Esophagus squamous epithelium (tissue), 5 donors: Measurements from ENCODE around the gene LOXL1. TPM values are rescaled to one million over a fixed set of nuclear protein-coding genes. Genes with fewer than 3 reads are reported as not detected.

Experiments
- DNase-seq: peaks from one replicate; lab custom pipeline; 2025; lab: John Stamatoyannopoulos, UW
- H3K27ac ChIP-seq, 4 donors: fragments of 200-600 bp; sonication (generic); one replicate each; pipeline ENCODE4 v1.5.1; 2016 to 2019; ENCODE audit warnings: mild to moderate bottlenecking in 1 of 4
- H3K27me3 ChIP-seq, 4 donors: fragments of 200-600 bp; sonication (generic); 1 replicate in 3 of 4; 2 replicates in 1 of 4; pipeline versions ENCODE4 v1.5.1 to v1.6.0; 2017 to 2021; ENCODE audit warnings: antibody characterized with exemption in 1 of 4
- H3K36me3 ChIP-seq, 3 donors: fragments of 200-600 bp; sonication (generic); one replicate each; pipeline ENCODE4 v1.5.1; 2016 to 2019
- H3K4me1 ChIP-seq, 3 donors: fragments of 200-600 bp; sonication (generic); one replicate each; pipeline ENCODE4 v1.5.1; 2017 to 2019
- H3K4me3 ChIP-seq, 4 donors: fragments of 200-600 bp; sonication (generic); 1 replicate in 3 of 4; 2 replicates in 1 of 4; pipeline ENCODE4 v1.5.1; 2016 to 2019; ENCODE audit warnings: mild to moderate bottlenecking in 2 of 4, moderate library complexity in 1 of 4
- H3K9me3 ChIP-seq, 3 donors: fragments of 200-600 bp; sonication (generic); one replicate each; pipeline ENCODE4 v1.5.1; 2016 to 2019
- POLR2A ChIP-seq, 4 donors: fragments of 450-650 bp; IDR thresholded peaks; one replicate each; pipeline ENCODE4 v1.6.1; 2017; ENCODE audit warnings: antibody characterized with exemption in 4 of 4, mild to moderate bottlenecking in 4 of 4, moderate library complexity in 3 of 4
- WGBS, 2 donors: methylation state at CpG; one replicate each; pipeline ENCODE4 v1.1.5; 2018; 5-methylcytosine and 5-hydroxymethylcytosine counted together
- intact Hi-C: fragments of 100-400 bp; cut with DNase I; formaldehyde crosslinking; loops from one replicate; pipeline ENCODE4 v1.15.0; 2022
- total RNA-seq, 4 donors: library from RNA; depleted of rRNA; stranded (reverse); fragments of >200 nt; gene quantifications; one replicate each; pipeline ENCODE4 v1.1.0, GENCODE V29; 2016
- TF ChIP-seq, protein P1 (sequence below), 6 experiments: fragments of 450-650 bp in 4 of 6; fragments of 200-600 bp in 2 of 6; sonication (generic) in 2 of 6; IDR thresholded peaks; one replicate each; pipeline ENCODE4 v1.5.1; 2016 to 2019; ENCODE audit warnings: antibody characterized with exemption in 6 of 6, mild to moderate bottlenecking in 4 of 6, moderate library complexity in 4 of 6
- donor health status: DM: yes; HTN: yes; CAD: no.

LOXL1 gene
- total RNA-seq, 4 donors from 2014 or later, result 4.3 to 7.7 (median 6.3) TPM

DNA sequence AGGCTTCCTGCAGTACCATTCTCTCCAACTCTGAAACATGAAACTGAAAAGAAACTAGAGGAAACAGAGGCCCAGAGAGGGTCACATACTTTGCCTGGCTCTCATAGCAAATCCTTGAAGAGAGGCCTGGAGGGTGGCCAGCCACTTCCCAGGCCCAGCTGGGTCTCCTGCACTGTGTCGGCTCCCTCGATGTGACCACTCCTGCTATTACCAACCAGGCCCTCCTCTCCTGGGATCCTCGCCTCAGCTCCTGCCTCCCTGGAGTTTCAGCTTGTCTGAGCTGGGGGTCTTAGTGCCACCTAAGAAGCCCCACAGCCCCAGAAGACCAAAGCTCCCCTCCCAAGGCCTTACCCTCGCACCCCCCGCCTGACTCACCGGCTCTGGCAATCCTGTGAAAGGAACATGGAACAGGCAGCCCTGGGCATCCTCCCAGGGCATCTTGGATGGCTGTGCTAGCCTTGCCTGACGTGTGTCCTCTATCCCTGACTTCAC is 4.6 kb downstream of the LOXL1 start:
- Histone ChIP-seq H3K36me3 (no peaks in the 10 kb centered on the region), H3K27ac (peak overlapping the region in 3 of 4 donors; percentile 43 to 63 (median 58)), H3K4me1 (peaks cover 35 to 69% (median 36%) of the 10 kb centered on the region in 3 donors), H3K27me3 (peaks cover 0 to 25% (median 0%) of the 10 kb centered on the region in 4 donors), H3K4me3 (no peak overlapping the region), H3K9me3 (no peaks in the 10 kb centered on the region)
- DNase-seq, result no peak
- WGBS, 2 donors, result 75% methylated on average over 1 to 3 of the region's 7 CpGs
- no peak for TF ChIP-seq POLR2A (IDR thresholded peaks at IDR 0.05)
- TF ChIP-seq, protein P1, sequence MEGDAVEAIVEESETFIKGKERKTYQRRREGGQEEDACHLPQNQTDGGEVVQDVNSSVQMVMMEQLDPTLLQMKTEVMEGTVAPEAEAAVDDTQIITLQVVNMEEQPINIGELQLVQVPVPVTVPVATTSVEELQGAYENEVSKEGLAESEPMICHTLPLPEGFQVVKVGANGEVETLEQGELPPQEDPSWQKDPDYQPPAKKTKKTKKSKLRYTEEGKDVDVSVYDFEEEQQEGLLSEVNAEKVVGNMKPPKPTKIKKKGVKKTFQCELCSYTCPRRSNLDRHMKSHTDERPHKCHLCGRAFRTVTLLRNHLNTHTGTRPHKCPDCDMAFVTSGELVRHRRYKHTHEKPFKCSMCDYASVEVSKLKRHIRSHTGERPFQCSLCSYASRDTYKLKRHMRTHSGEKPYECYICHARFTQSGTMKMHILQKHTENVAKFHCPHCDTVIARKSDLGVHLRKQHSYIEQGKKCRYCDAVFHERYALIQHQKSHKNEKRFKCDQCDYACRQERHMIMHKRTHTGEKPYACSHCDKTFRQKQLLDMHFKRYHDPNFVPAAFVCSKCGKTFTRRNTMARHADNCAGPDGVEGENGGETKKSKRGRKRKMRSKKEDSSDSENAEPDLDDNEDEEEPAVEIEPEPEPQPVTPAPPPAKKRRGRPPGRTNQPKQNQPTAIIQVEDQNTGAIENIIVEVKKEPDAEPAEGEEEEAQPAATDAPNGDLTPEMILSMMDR (IDR thresholded peaks at IDR 0.05), result no peak
- intact Hi-C loops, result no loop called here

DNA sequence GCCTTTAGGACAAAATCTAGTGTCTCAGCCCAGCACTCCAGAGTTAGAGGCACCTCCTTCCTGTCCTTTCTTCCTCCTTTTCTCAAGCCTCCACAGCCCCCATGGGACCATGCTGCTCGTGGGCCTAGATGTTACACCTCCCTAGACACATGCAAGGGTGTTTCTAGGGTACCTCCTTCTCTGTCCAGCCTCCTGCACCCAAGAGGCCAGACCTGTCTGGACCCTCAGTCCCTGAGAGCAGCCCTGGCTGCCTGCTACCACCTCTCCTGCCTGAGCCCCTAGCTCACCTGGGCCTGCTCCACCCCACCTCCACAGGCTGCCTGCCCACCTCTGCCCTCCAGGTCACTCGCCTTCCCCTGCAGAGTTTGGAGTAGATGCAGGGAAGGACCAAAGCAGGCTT is 5.2 kb downstream of the LOXL1 start:
- H3K4me1 ChIP-seq, result peaks cover 33 to 69% (median 36%) of the 10 kb centered on the region in 3 donors
- intact Hi-C loops, result no loop called here
- H3K9me3 ChIP-seq, result no peaks in the 10 kb centered on the region
- DNase-seq, result no peak
- peaks cover 0 to 25% (median 0%) of the 10 kb centered on the region in 4 donors for H3K27me3 ChIP-seq
- TF ChIP-seq, protein P1 (IDR thresholded peaks at IDR 0.05), result no peak
- TF ChIP-seq POLR2A (IDR thresholded peaks at IDR 0.05), result no peak
- peak overlapping the region in 1 of 4 donors; percentile 63 for H3K27ac ChIP-seq
- no peak overlapping the region for H3K4me3 ChIP-seq
- no peaks in the 10 kb centered on the region for H3K36me3 ChIP-seq
- 44 to 60% methylated on average over 1 of the region's 2 CpGs for WGBS, 2 donors

DNA sequence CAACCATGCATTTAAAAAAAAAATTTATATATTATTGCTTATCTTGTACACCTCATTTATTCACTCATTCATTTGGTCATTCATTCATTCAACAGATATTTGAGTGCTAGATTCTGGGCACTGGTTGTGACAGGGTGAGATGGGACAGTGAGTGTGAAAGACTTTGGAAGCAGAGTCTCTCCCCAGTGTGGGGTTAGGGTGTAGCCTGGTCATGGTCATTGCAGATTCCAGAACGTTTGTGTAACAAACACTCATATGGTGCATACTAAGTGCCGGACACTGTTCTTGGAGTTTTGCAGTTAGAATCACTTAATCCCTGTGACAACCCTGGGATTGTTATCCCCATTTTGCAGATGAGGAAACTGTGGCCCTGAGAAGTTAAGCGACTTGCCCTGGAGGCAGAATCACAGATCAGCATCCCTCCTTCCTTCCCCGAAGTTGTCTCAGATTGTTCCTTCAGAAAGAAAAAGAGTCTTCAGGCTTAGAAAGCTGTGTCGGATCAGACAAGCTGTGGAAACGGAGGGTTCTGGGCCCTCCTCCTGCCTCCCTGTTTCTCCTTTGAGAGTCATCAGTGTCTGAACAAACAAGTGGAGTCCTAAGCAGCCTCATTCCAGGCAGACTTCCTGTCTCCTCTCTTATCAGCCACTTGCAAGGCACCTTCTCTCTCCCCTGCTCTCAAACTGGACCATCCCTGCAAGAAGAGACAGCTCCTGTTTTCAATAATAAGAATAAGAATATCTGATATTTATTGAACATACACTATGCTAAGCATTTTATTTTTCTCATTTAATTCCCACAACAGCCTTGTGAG is 6.3 kb downstream of the LOXL1 start:
- WGBS, 2 donors, result 44 to 78% methylated on average over 6 of the region's 6 CpGs
- peaks cover 21 to 68% (median 37%) of the 10 kb centered on the region in 3 donors for H3K4me1 ChIP-seq
- H3K27ac ChIP-seq, result no peak overlapping the region
- no peak for DNase-seq
- intact Hi-C loops, result no loop called here
- no peaks in the 10 kb centered on the region for H3K36me3 ChIP-seq
- H3K27me3 ChIP-seq, result peaks cover 0 to 14% (median 0%) of the 10 kb centered on the region in 4 donors
- no peak overlapping the region for H3K4me3 ChIP-seq
- no peaks in the 10 kb centered on the region for H3K9me3 ChIP-seq
- TF ChIP-seq, protein P1 (IDR thresholded peaks at IDR 0.05), result no peak
- no peak for TF ChIP-seq POLR2A (IDR thresholded peaks at IDR 0.05)

DNA sequence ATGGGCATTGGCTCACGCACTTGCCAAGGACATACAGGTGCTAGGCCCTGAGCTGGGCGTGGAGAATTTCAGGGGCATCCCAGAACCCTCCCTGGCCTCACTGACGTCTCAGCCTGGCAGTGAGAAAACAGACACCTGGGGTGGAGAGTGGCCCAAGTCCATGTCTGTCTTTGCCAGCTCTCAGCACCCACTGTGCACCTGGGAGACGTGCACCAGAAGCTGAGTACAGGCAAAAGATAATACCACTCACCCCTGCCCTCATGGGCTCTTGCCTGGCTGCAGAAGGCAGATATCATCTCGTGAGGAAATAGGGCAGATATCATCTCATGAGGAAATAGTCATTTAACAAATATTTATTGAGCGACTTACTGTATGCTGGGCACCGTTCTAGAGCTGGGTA is 8.0 kb downstream of the LOXL1 start:
- peaks cover 12 to 51% (median 28%) of the 10 kb centered on the region in 3 donors for H3K4me1 ChIP-seq
- H3K36me3 ChIP-seq, result no peaks in the 10 kb centered on the region
- peaks cover 0 to 4% (median 0%) of the 10 kb centered on the region in 4 donors for H3K27me3 ChIP-seq
- TF ChIP-seq, protein P1 (IDR thresholded peaks at IDR 0.05), result no peak
- TF ChIP-seq POLR2A (IDR thresholded peaks at IDR 0.05), result no peak
- H3K4me3 ChIP-seq, result no peak overlapping the region
- no peaks in the 10 kb centered on the region for H3K9me3 ChIP-seq
- 79 to 82% methylated on average over 3 to 6 of the region's 7 CpGs for WGBS, 2 donors
- no peak for DNase-seq
- intact Hi-C loops, result no loop called here
- no peak overlapping the region for H3K27ac ChIP-seq

DNA sequence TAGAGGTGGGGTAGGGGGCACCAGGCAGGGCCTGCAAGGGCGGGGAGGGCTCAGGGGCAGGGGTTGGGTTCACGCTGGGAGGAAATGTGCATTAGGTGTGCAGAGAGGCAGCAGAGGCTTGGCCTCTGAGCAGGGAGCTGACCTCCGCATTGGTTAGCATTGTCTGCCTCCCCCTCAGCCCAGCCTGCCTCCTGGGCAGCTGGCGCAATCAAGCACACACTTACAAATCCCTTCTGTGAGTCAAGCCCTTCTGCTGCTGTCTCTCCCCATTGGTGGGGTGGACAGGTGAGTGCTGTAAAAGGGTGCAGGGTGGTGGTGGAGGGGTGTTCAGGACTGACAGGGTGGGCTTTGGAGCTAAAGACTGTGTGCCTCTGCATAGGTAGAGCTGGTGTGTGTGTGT is 9.3 kb downstream of the LOXL1 start:
- no peaks in the 10 kb centered on the region for H3K9me3 ChIP-seq
- no peak for TF ChIP-seq POLR2A (IDR thresholded peaks at IDR 0.05)
- TF ChIP-seq, protein P1 (IDR thresholded peaks at IDR 0.05), result no peak
- 50 to 82% methylated on average over 2 to 4 of the region's 4 CpGs for WGBS, 2 donors
- no peak overlapping the region for H3K4me3 ChIP-seq
- H3K36me3 ChIP-seq, result no peaks in the 10 kb centered on the region
- H3K27me3 ChIP-seq, result no peaks in the 10 kb centered on the region
- DNase-seq, result no peak
- peak overlapping the region in 1 of 4 donors; percentile 30 for H3K27ac ChIP-seq
- intact Hi-C loops, result no loop called here
- peaks cover 2 to 45% (median 18%) of the 10 kb centered on the region in 3 donors for H3K4me1 ChIP-seq
